Measurements from ENCODE around the gene WNT7B.

Gene WNT7B

GRCh38 chr22:45892681-45893461 is 84.1 kb downstream of the WNT7B start:
- Histone ChIP-seq H2BK12ac (ENCODE audit: low read length) (peak overlapping the region; percentile 95), H3K18ac (ENCODE audit: low read length) (peak overlapping the region; percentile 96), H2BK120ac (ENCODE audit: low read depth, low read length) (peak overlapping the region; percentile 56), H3K23ac (ENCODE audit: low read depth, low read length, poor library complexity) (no peak overlapping the region), H2BK5ac (ENCODE audit: low read length) (peak overlapping the region; percentile 100), H4K8ac (ENCODE audit: low read depth, low read length) (no peak overlapping the region), H3K36me3 (replicated peaks in 1 of 2; ENCODE audit: control insufficient read depth in 2 of 2, insufficient read depth in 2 of 2, low read length in 2 of 2) (no peaks in the 10 kb centered on the region), H2BK15ac (ENCODE audit: low read length) (peak overlapping the region; percentile 87), H2AK5ac (ENCODE audit: low read depth, low read length) (peak overlapping the region; percentile 99), H3K79me1 (ENCODE audit: low read depth, low read length) (peaks cover 4% of the 10 kb centered on the region), H3K9ac (ENCODE audit: low read depth, low read length, poor library complexity) (no peak overlapping the region), H3K4me2 (ENCODE audit: insufficient read depth, low read length, poor library complexity, severe bottlenecking) (no peak overlapping the region), H3K4me3 (ENCODE audit: low read length in 2 of 2) (no peak overlapping the region), H3K4me1 (ENCODE audit: control insufficient read depth in 2 of 2, insufficient read depth in 1 of 2, low read depth in 1 of 2, low read length in 2 of 2) (peaks cover 16 to 21% of the 10 kb centered on the region in 2 donors), H3K27me3 (ENCODE audit: control insufficient read depth in 3 of 3, insufficient read depth in 3 of 3, low read depth in 1 of 3, low read length in 3 of 3) (peaks cover 0 to 3% (median 3%) of the 10 kb centered on the region in 3 experiments), H3K4ac (ENCODE audit: low read length) (no peak overlapping the region), H3K27ac (replicated peaks; ENCODE audit: low read length) (no peak overlapping the region), H4K91ac (ENCODE audit: low read depth, low read length, poor library complexity) (peak overlapping the region; percentile 20), H3K9me3 (replicated peaks in 1 of 2; ENCODE audit: control insufficient read depth in 2 of 2, insufficient read depth in 1 of 2, low read depth in 1 of 2, low read length in 2 of 2) (no peaks in the 10 kb centered on the region), H2AFZ (ENCODE audit: low read length) (no peak overlapping the region), H3K14ac (ENCODE audit: low read length) (no peak overlapping the region)
- no peak for DNase-seq (ENCODE audit: low spot score)
- WGBS, 2 donors (ENCODE audit: extremely low coverage in 2 of 2, insufficient read length in 2 of 2, insufficient replicate concordance in 1 of 2) = no CpG with 5 or more reads among the region's 16 CpGs

GRCh38 chr22:45891996-45892621 is 84.9 kb downstream of the WNT7B start:
- DNase-seq (ENCODE audit: low spot score) = no peak
- peaks cover 16 to 25% of the 10 kb centered on the region in 2 donors for H3K4me1 ChIP-seq (ENCODE audit: control insufficient read depth in 2 of 2, insufficient read depth in 1 of 2, low read depth in 1 of 2, low read length in 2 of 2)

DNA sequence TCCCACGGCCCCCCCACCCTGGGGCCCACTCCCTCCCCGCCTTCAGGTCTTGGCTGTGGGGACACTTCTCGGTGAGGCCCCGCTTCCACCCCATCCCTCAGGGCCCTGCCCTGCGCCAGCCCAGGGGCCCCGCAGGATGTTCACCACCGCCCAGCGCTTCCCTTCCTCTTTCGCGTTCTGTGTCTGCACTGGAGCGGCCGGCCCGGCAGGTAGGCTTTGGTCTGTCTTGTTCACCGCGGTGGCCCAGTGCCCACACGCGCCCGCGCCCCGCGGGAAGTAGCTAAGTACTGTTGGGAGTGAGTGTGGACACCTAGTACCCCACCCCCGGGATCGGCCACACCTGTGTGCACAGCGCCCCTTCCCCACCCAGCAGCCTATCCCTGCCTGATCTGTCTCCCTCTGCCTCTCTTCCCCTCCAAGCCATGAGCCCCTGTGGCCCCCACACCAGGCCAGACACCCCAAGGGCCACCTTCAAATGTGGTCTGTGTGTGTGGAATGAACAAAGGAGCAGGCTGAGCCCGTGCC is 85.4 kb downstream of the WNT7B start:
- no peak overlapping the region for H3K27ac ChIP-seq (replicated peaks; ENCODE audit: low read length)
- H4K91ac ChIP-seq (ENCODE audit: low read depth, low read length, poor library complexity) = no peak overlapping the region
- peak overlapping the region; percentile 44 for H3K14ac ChIP-seq (ENCODE audit: low read length)
- peak overlapping the region; percentile 56 for H2BK120ac ChIP-seq (ENCODE audit: low read depth, low read length)
- H2BK15ac ChIP-seq (ENCODE audit: low read length) = peak overlapping the region; percentile 87
- peaks cover 0 to 2% of the 10 kb centered on the region in 2 donors for H3K36me3 ChIP-seq (replicated peaks in 1 of 2; ENCODE audit: control insufficient read depth in 2 of 2, insufficient read depth in 2 of 2, low read length in 2 of 2)
- no peak overlapping the region for H3K4me2 ChIP-seq (ENCODE audit: insufficient read depth, low read length, poor library complexity, severe bottlenecking)
- peak overlapping the region; percentile 99 for H2AK5ac ChIP-seq (ENCODE audit: low read depth, low read length)
- H3K79me1 ChIP-seq (ENCODE audit: low read depth, low read length) = peaks cover 6% of the 10 kb centered on the region
- H3K4me1 ChIP-seq (ENCODE audit: control insufficient read depth in 2 of 2, insufficient read depth in 1 of 2, low read depth in 1 of 2, low read length in 2 of 2) = peaks cover 16 to 23% of the 10 kb centered on the region in 2 donors
- no peak overlapping the region for H3K9ac ChIP-seq (ENCODE audit: low read depth, low read length, poor library complexity)
- H2BK5ac ChIP-seq (ENCODE audit: low read length) = peak overlapping the region; percentile 100
- H3K18ac ChIP-seq (ENCODE audit: low read length) = peak overlapping the region; percentile 96
- H2AFZ ChIP-seq (ENCODE audit: low read length) = no peak overlapping the region
- WGBS, 2 donors (ENCODE audit: extremely low coverage in 2 of 2, insufficient read length in 2 of 2, insufficient replicate concordance in 1 of 2) = no CpG with 5 or more reads among the region's 25 CpGs
- peaks cover 0 to 6% (median 3%) of the 10 kb centered on the region in 3 experiments for H3K27me3 ChIP-seq (ENCODE audit: control insufficient read depth in 3 of 3, insufficient read depth in 3 of 3, low read depth in 1 of 3, low read length in 3 of 3)
- peaks cover 0 to 6% of the 10 kb centered on the region in 2 donors for H3K9me3 ChIP-seq (replicated peaks in 1 of 2; ENCODE audit: control insufficient read depth in 2 of 2, insufficient read depth in 1 of 2, low read depth in 1 of 2, low read length in 2 of 2)
- peak overlapping the region; percentile 95 for H2BK12ac ChIP-seq (ENCODE audit: low read length)
- H3K4me3 ChIP-seq (ENCODE audit: low read length in 2 of 2) = no peak overlapping the region
- H3K23ac ChIP-seq (ENCODE audit: low read depth, low read length, poor library complexity) = peak overlapping the region; percentile 75
- peak overlapping the region; percentile 9 for H4K8ac ChIP-seq (ENCODE audit: low read depth, low read length)
- peak overlapping the region; percentile 41 for H3K4ac ChIP-seq (ENCODE audit: low read length)
- DNase-seq (ENCODE audit: low spot score) = no peak

More at GRCh38 chr22:45891996-45892621, 84.9 kb downstream of the WNT7B start:
- no CpG with 5 or more reads among the region's 22 CpGs for WGBS, 2 donors (ENCODE audit: extremely low coverage in 2 of 2, insufficient read length in 2 of 2, insufficient replicate concordance in 1 of 2)
- Histone ChIP-seq H3K27me3 (ENCODE audit: control insufficient read depth in 3 of 3, insufficient read depth in 3 of 3, low read depth in 1 of 3, low read length in 3 of 3) (peaks cover 0 to 6% (median 3%) of the 10 kb centered on the region in 3 experiments), H2BK5ac (ENCODE audit: low read length) (peak overlapping the region; percentile 100), H3K23ac (ENCODE audit: low read depth, low read length, poor library complexity) (peak overlapping the region; percentile 75), H2AK5ac (ENCODE audit: low read depth, low read length) (peak overlapping the region; percentile 99), H3K9me3 (replicated peaks in 1 of 2; ENCODE audit: control insufficient read depth in 2 of 2, insufficient read depth in 1 of 2, low read depth in 1 of 2, low read length in 2 of 2) (peaks cover 0 to 6% of the 10 kb centered on the region in 2 donors), H3K14ac (ENCODE audit: low read length) (no peak overlapping the region), H4K91ac (ENCODE audit: low read depth, low read length, poor library complexity) (no peak overlapping the region), H3K36me3 (replicated peaks in 1 of 2; ENCODE audit: control insufficient read depth in 2 of 2, insufficient read depth in 2 of 2, low read length in 2 of 2) (peaks cover 0 to 2% of the 10 kb centered on the region in 2 donors), H3K18ac (ENCODE audit: low read length) (peak overlapping the region; percentile 96), H3K4me3 (ENCODE audit: low read length in 2 of 2) (no peak overlapping the region), H4K8ac (ENCODE audit: low read depth, low read length) (no peak overlapping the region), H3K27ac (replicated peaks; ENCODE audit: low read length) (no peak overlapping the region), H3K4ac (ENCODE audit: low read length) (peak overlapping the region; percentile 41), H2AFZ (ENCODE audit: low read length) (no peak overlapping the region), H3K4me2 (ENCODE audit: insufficient read depth, low read length, poor library complexity, severe bottlenecking) (no peak overlapping the region), H2BK15ac (ENCODE audit: low read length) (peak overlapping the region; percentile 87), H3K9ac (ENCODE audit: low read depth, low read length, poor library complexity) (no peak overlapping the region), H2BK12ac (ENCODE audit: low read length) (peak overlapping the region; percentile 95), H3K79me1 (ENCODE audit: low read depth, low read length) (peaks cover 6% of the 10 kb centered on the region), H2BK120ac (ENCODE audit: low read depth, low read length) (peak overlapping the region; percentile 56)

All from neuronal stem cell (in vitro differentiated cells).